ENCODE measurements around the gene PHTF2. TPM values are rescaled to one million over a fixed set of nuclear protein-coding genes. Genes with fewer than 3 reads are reported as not detected.

The PHTF2 gene
- total and polyA plus RNA-seq, 2 donors (not counting 3 experiments of a cell fraction or from before 2014, with no cell fraction given), result 13.3 to 21.4 TPM

DNA sequence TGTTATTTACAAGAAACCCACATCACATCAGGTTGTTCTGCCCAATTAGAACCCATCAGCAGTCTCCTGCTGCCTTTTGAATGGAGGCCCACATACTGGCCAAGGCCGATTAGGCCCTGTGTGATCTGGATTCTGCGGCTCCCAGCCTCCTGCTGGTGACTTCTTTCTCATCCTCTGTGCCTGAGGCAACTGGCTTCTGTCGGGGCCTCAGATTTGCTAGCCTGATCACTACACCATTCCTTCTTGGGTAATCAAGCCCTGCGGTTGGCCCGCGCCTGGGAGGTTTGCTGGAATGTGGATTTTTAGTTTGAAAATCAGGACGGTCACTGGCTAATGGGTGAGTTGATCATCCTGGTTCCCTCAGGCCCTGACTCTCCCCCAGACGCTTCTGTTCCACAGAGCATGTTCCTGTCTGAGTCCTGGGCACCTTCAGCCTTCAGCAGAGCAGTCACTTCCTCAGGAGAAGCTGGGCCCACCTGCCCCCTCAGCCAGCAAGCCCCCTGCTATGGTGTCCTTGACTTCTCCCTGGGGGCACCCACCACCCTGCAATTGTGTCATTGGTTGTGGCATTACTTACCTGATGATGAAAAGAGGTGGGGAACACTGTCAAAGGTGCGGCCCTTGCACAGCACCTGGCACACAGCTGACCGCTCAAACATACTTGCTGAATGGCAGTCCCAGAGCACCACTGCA, 207.6 kb downstream of the PHTF2 start:
- POLR2A ChIA-PET, result no interaction called here
- no peak for FAIRE-seq

More for the DNA sequence above, 207.6 kb downstream of the PHTF2 start:
- H3K4me3 ChIP-seq (replicated peaks in 1 of 3; ENCODE audit: insufficient read depth in 1 of 3, low read depth in 1 of 3, low read length in 3 of 3), result no peak overlapping the region
- no peaks in the 10 kb centered on the region for H3K4me1 ChIP-seq (ENCODE audit: control insufficient read depth, extremely low read depth, insufficient read depth, low read length)
- DNase-seq (ENCODE audit: low read depth, low spot score), result no peak
- H3K27me3 ChIP-seq (ENCODE audit: control insufficient read depth in 2 of 2, insufficient read depth in 2 of 2, low read length in 2 of 2), result peaks cover 0 to 2% of the 10 kb centered on the region in 2 experiments
- H3K36me3 ChIP-seq (ENCODE audit: control insufficient read depth in 2 of 2, extremely low read depth in 1 of 2, insufficient read depth in 2 of 2, low read length in 2 of 2), result no peaks in the 10 kb centered on the region
- no peak for TF ChIP-seq FOS (IDR thresholded peaks at IDR 0.05; ENCODE audit: borderline replicate concordance, insufficient read depth, low read length)
- BruUV-seq (replicated peaks), result no TSS peak
- no peaks in the 10 kb centered on the region for H3K9me1 ChIP-seq (replicated peaks; ENCODE audit: control insufficient read depth, extremely low read depth, insufficient read depth, low read length)
- H3K9ac ChIP-seq (replicated peaks; ENCODE audit: extremely low read depth, insufficient read depth, low read length), result no peak overlapping the region
- H3K4me2 ChIP-seq (ENCODE audit: insufficient read depth, low read length), result no peak overlapping the region
- intact Hi-C loops (cut with micrococcal nuclease), result no loop called here
- CTCF ChIA-PET, result no interaction called here
- H3K27ac ChIP-seq (ENCODE audit: insufficient read depth, low read depth, low read length), result no peak overlapping the region
- dilution Hi-C loops (cut with MboI; ENCODE audit: extremely low pct_ligation_motif_present, low sequenced_read_pairs), result no loop called here
- no peaks in the 10 kb centered on the region for H3K9me3 ChIP-seq (replicated peaks; ENCODE audit: control insufficient read depth, insufficient read depth, low read length)
- H2AFZ ChIP-seq (ENCODE audit: low read depth, low read length), result no peak overlapping the region
- no peaks in the 10 kb centered on the region for H3K79me2 ChIP-seq (ENCODE audit: control insufficient read depth, insufficient read depth, low read length)
- no peaks in the 10 kb centered on the region for H4K20me1 ChIP-seq (replicated peaks; ENCODE audit: control insufficient read depth, extremely low read depth, insufficient read depth, low read length)

Small RNA genes within 50 kb of the gene (small RNA-seq; reads per million reads assigned to genes)
- not detected for gene RF00019 (ENCODE audit: insufficient read depth, insufficient read length, low read depth, low replicate concordance)

Other genes starting within 250 kb of the PHTF2 start
- 13.1 and 13.3 TPM in 2 replicates for gene RSBN1L, start 102.3 kb upstream of the PHTF2 start, total RNA-seq
- gene RSBN1L, start 102.3 kb upstream of the PHTF2 start, polyA plus RNA-seq, result 3.0 and 3.4 TPM in 2 replicates
- gene TMEM60, start 339 bp upstream of the PHTF2 start, total RNA-seq, result 15.0 and 15.8 TPM in 2 replicates
- gene TMEM60, start 339 bp upstream of the PHTF2 start, polyA plus RNA-seq, result 17.8 and 19.5 TPM in 2 replicates